BLaER1 (cell line): ENCODE data around the gene ZBTB46.
A peak's percentile ranks its signal among the peaks of the same experiment; 100 is the strongest.
"Not testable (repeated sequence)": the region's sequence is repeated elsewhere in the genome, so short reads cannot be mapped to it uniquely, and the experiment has no call there.

ENCODE experiments used
- H3K27ac ChIP-seq: shearing (Covaris generic); formaldehyde crosslinking; 2 replicates; pipeline ENCODE4 v1.8.1; 2022
- H3K27me3 ChIP-seq: shearing (Covaris generic); formaldehyde crosslinking; 2 replicates; pipeline ENCODE4 v1.8.1; 2022
- H3K36me3 ChIP-seq: shearing (Covaris generic); formaldehyde crosslinking; 2 replicates; pipeline ENCODE4 v1.8.1; 2022
- H3K4me1 ChIP-seq: shearing (Covaris generic); formaldehyde crosslinking; 2 replicates; pipeline ENCODE4 v1.8.1; 2022
- H3K4me2 ChIP-seq: shearing (Covaris generic); formaldehyde crosslinking; 2 replicates; pipeline ENCODE4 v1.8.1; 2022
- H3K4me3 ChIP-seq: shearing (Covaris generic); formaldehyde crosslinking; 2 replicates; pipeline ENCODE4 v1.8.1; 2022
- H3K9ac ChIP-seq: shearing (Covaris generic); formaldehyde crosslinking; 2 replicates; pipeline ENCODE4 v1.8.1; 2022
- H3K9me3 ChIP-seq: shearing (Covaris generic); formaldehyde crosslinking; 2 replicates; pipeline ENCODE4 v1.8.1; 2022
- H4K20me1 ChIP-seq: shearing (Covaris generic); formaldehyde crosslinking; 2 replicates; pipeline ENCODE4 v1.8.1; 2022
- Cebpa-rat ChIP-seq: shearing (Covaris generic); IDR thresholded peaks from 2 replicates; pipeline ENCODE4 v1.8.1; 2022

Gene ZBTB46

DNA sequence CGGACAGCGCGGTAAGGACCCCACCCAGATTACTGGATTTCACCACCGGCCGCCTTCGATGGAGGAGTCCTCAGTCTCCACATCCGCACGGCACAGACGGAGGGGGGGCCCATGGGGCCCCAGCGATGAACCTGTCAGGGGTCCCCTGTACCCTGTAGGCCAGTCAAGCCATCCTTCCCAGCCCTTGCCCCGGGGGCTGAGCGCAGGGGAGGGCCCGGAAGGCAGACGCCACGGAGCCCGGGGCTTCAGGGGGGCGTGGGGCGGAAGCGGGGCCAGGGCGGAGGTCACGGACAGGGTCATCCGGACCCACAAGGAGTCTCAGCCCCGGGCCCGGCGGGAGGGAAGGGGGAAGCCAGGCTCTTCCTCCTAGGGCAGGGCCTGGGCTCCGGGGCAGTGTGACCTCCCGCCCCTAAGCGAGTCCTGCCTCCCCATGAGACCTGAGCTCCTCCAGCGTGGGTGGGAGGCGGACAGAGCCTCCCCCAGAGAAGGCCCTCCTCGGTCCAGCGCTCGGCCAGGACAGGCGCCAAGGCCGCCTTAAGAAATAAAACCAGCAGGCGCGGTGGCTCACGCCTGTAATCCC, 22.8 kb downstream of the ZBTB46 start:
- H3K4me3 ChIP-seq = no peak overlapping the region
- H3K4me2 ChIP-seq = no peak overlapping the region
- peaks cover 12% of the 10 kb centered on the region for H3K27me3 ChIP-seq
- H3K4me1 ChIP-seq = peaks cover 32% of the 10 kb centered on the region
- no peak overlapping the region for H3K9ac ChIP-seq
- no peaks in the 10 kb centered on the region for H4K20me1 ChIP-seq
- no peak for TF ChIP-seq Cebpa-rat
- no peaks in the 10 kb centered on the region for H3K9me3 ChIP-seq
- no peak overlapping the region for H3K27ac ChIP-seq
- H3K36me3 ChIP-seq = no peaks in the 10 kb centered on the region

GRCh38 chr20:63807654-63808053, 23.4 kb downstream of the ZBTB46 start:
- Histone ChIP-seq H3K4me3 (no peak overlapping the region), H3K9ac (no peak overlapping the region), H3K9me3 (no peaks in the 10 kb centered on the region), H3K4me2 (no peak overlapping the region), H3K36me3 (no peaks in the 10 kb centered on the region), H3K4me1 (peaks cover 37% of the 10 kb centered on the region), H3K27me3 (peaks cover 18% of the 10 kb centered on the region), H4K20me1 (no peaks in the 10 kb centered on the region), H3K27ac (no peak overlapping the region)
- no peak for TF ChIP-seq Cebpa-rat

DNA sequence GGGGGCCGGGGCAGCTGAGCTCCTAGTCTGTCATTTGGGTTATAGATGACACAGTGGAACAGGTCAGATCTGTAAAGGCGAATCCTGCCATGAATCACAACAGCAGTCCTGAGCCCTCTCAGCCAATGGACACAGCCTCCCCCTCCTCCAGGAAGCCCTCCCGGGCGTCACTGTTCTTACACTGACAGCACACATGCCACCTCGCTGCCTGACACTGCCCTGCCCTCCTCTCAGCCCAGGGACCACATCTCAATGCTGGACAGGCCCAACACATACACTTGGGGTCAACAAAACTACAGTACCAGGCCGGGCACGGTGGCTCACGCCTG, 26.8 kb downstream of the ZBTB46 start:
- no peak overlapping the region for H3K9ac ChIP-seq
- H3K4me1 ChIP-seq = peaks cover 44% of the 10 kb centered on the region
- no peak overlapping the region for H3K27ac ChIP-seq
- no peak overlapping the region for H3K4me3 ChIP-seq
- H3K4me2 ChIP-seq = 0 out of 2 replicates have a peak overlapping the region, but pooled peaks have one; percentile 73
- TF ChIP-seq Cebpa-rat = no peak
- peaks cover 17% of the 10 kb centered on the region; the same call in 1 of the 2 replicates for H3K9me3 ChIP-seq
- H3K27me3 ChIP-seq = peaks cover 42% of the 10 kb centered on the region
- no peaks in the 10 kb centered on the region for H4K20me1 ChIP-seq
- no peaks in the 10 kb centered on the region for H3K36me3 ChIP-seq

GRCh38 chr20:63802469-63803240, 28.4 kb downstream of the ZBTB46 start:
- peak overlapping the region; percentile 69 for H3K27ac ChIP-seq
- peak overlapping the region; percentile 41; the same call in 1 of the 2 replicates for H3K9ac ChIP-seq
- peaks cover 46% of the 10 kb centered on the region for H3K4me1 ChIP-seq
- peaks cover 42% of the 10 kb centered on the region for H3K27me3 ChIP-seq
- TF ChIP-seq Cebpa-rat = no peak
- H3K4me3 ChIP-seq = 0 out of 2 replicates have a peak overlapping the region, but pooled peaks have one; percentile 16
- H3K4me2 ChIP-seq = peak overlapping the region; percentile 73
- H3K9me3 ChIP-seq = peaks cover 17% of the 10 kb centered on the region; the same call in 1 of the 2 replicates
- no peaks in the 10 kb centered on the region for H4K20me1 ChIP-seq
- H3K36me3 ChIP-seq = no peaks in the 10 kb centered on the region

DNA sequence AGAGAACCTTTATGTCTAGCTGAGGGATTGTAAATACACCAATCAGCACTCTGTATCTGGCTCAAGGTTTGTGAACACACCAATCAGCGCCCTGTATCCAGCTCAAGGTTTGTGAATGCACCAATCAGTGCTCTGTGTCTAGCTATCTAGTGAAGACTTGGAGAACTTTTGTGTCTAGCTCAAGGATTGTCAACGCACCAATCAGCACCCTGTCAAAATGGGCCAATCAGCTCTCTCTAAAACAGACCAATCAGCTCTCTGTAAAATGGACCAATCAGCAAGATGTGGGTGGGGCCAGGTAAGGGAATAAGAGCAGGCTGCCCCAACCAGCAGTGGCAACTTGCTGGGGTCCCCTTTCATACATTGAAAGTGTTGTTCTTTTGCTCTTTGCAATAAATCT, 29.9 kb downstream of the ZBTB46 start:
- not testable (repeated sequence) for H3K27ac ChIP-seq, H4K20me1 ChIP-seq, H3K36me3 ChIP-seq, H3K4me3 ChIP-seq, H3K4me2 ChIP-seq, H3K9ac ChIP-seq
- H3K9me3 ChIP-seq = peaks cover 17% of the 10 kb centered on the region; the same call in 1 of the 2 replicates
- peaks cover 48% of the 10 kb centered on the region for H3K4me1 ChIP-seq
- H3K27me3 ChIP-seq = peaks cover 42% of the 10 kb centered on the region

- H3K4me3 ChIP-seq, H3K9ac ChIP-seq, H3K36me3 ChIP-seq, H3K4me2 ChIP-seq, H3K27ac ChIP-seq, H4K20me1 ChIP-seq: not testable (repeated sequence)
- peaks cover 22% of the 10 kb centered on the region for H3K9me3 ChIP-seq
- H3K27me3 ChIP-seq = peaks cover 48% of the 10 kb centered on the region
- peaks cover 52% of the 10 kb centered on the region for H3K4me1 ChIP-seq
Observed at GRCh38 chr20:63800411-63800810, 30.7 kb downstream of the ZBTB46 start.

- not testable (repeated sequence) for H3K4me3 ChIP-seq, H3K36me3 ChIP-seq, H4K20me1 ChIP-seq, H3K9ac ChIP-seq, H3K4me2 ChIP-seq, H3K27ac ChIP-seq
- peaks cover 57% of the 10 kb centered on the region for H3K27me3 ChIP-seq
- peaks cover 60% of the 10 kb centered on the region for H3K4me1 ChIP-seq
- H3K9me3 ChIP-seq = peaks cover 22% of the 10 kb centered on the region
Observed at GRCh38 chr20:63799127-63799526, 31.9 kb downstream of the ZBTB46 start.

GRCh38 chr20:63797175-63797574, 33.9 kb downstream of the ZBTB46 start:
- H3K27ac ChIP-seq, H4K20me1 ChIP-seq, H3K9ac ChIP-seq, H3K4me3 ChIP-seq, H3K4me2 ChIP-seq, H3K36me3 ChIP-seq: not testable (repeated sequence)
- Histone ChIP-seq H3K4me1 (peaks cover 49% of the 10 kb centered on the region), H3K27me3 (peaks cover 44% of the 10 kb centered on the region), H3K9me3 (peaks cover 22% of the 10 kb centered on the region)

GRCh38 chr20:63795178-63795830, 35.8 kb downstream of the ZBTB46 start:
- Histone ChIP-seq H3K4me1 (peaks cover 58% of the 10 kb centered on the region), H3K4me2 (peak overlapping the region; percentile 65), H3K4me3 (no peak overlapping the region), H3K36me3 (no peaks in the 10 kb centered on the region), H3K9ac (no peak overlapping the region), H3K9me3 (peaks cover 5% of the 10 kb centered on the region), H4K20me1 (no peaks in the 10 kb centered on the region), H3K27me3 (peaks cover 29% of the 10 kb centered on the region; the same call in 1 of the 2 replicates), H3K27ac (peak overlapping the region; percentile 47; the same call in 1 of the 2 replicates)
- no peak for TF ChIP-seq Cebpa-rat

DNA sequence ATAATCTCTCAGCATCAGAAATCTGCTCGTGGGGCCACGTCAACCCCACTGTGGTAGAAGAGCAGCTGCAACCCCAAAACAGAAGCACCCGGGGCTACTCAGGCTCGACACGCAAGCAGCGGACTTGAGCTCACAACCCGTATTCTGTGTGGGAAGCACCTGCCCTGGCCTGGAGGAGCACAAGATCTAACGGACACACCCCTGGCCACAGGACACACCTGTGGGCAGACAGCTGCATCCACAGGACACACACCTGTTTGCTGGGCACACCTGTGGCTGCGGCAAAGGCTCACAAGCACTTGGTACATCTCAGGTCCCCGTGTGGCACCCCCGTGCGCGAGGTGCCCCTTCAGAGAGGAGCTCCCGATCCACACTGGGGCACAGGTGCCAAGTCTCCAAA, 36.5 kb downstream of the ZBTB46 start:
- H4K20me1 ChIP-seq = no peaks in the 10 kb centered on the region
- H3K4me2 ChIP-seq = peak overlapping the region; percentile 65
- peaks cover 62% of the 10 kb centered on the region for H3K4me1 ChIP-seq
- peak overlapping the region; percentile 47; the same call in 1 of the 2 replicates for H3K27ac ChIP-seq
- no peak overlapping the region for H3K9ac ChIP-seq
- TF ChIP-seq Cebpa-rat = no peak
- H3K36me3 ChIP-seq = no peaks in the 10 kb centered on the region
- H3K27me3 ChIP-seq = peaks cover 25% of the 10 kb centered on the region; the same call in 1 of the 2 replicates
- H3K4me3 ChIP-seq = no peak overlapping the region
- peaks cover 5% of the 10 kb centered on the region for H3K9me3 ChIP-seq
